Colonic mucosa (tissue), 4 donors: ENCODE measurements around the gene KRTAP12-2. TPM values are rescaled to one million over a fixed set of nuclear protein-coding genes. Genes with fewer than 3 reads are reported as not detected.

Experiments used
- DNase-seq: peaks from one replicate; pipeline ENCODE4 v3.0.0-alpha.2; 2020
- H3K27ac ChIP-seq: fragments of 200-600 bp; one replicate; pipeline ENCODE4 v1.8.0; 2021
- H3K27me3 ChIP-seq: fragments of 200-600 bp; one replicate; pipeline ENCODE4 v1.8.0; 2021
- H3K36me3 ChIP-seq: fragments of 200-600 bp; one replicate; pipeline ENCODE4 v1.8.0; 2021
- H3K4me1 ChIP-seq: fragments of 200-600 bp; one replicate; pipeline ENCODE4 v1.8.0; 2021; ENCODE audit warnings: mild to moderate bottlenecking
- H3K4me3 ChIP-seq: fragments of 200-600 bp; one replicate; pipeline ENCODE4 v1.8.0; 2021
- H3K9ac ChIP-seq, 2 donors: one replicate each; pipeline ENCODE4 v1.7.0; 2013; ENCODE audit warnings: control low read depth in 2 of 2, low read depth in 2 of 2, low read length in 2 of 2
- H3K9me3 ChIP-seq: fragments of 200-600 bp; one replicate; pipeline ENCODE4 v1.8.0; 2021
- intact Hi-C: fragments of 100-400 bp; cut with DNase I; formaldehyde crosslinking; loops from one replicate; pipeline ENCODE4 v1.14.1; 2022
- total RNA-seq, 2 donors: library from RNA; stranded (reverse); fragmentation: NEBNext Ultra II Directional in 1 of 2; extraction: Animal tissue kit (Norgen Biotek cat#: 25700) in 1 of 2; gene quantifications; one replicate each; pipeline ENCODE4 v1.2.1, GENCODE V29; 2021
- TF ChIP-seq, protein P1 (sequence below): fragments of 200-600 bp; IDR thresholded peaks from one replicate; pipeline ENCODE4 v1.8.0; 2022; ENCODE audit warnings: antibody characterized with exemption, mild to moderate bottlenecking
- donor health status: healthy.
- donor health status: DM: no; HTN: no; CAD: no.
- donor health status: DM: no; HTN: no; CAD: no.

Gene KRTAP12-2
- total RNA-seq, 2 donors from 2014 or later, result not detected

DNA sequence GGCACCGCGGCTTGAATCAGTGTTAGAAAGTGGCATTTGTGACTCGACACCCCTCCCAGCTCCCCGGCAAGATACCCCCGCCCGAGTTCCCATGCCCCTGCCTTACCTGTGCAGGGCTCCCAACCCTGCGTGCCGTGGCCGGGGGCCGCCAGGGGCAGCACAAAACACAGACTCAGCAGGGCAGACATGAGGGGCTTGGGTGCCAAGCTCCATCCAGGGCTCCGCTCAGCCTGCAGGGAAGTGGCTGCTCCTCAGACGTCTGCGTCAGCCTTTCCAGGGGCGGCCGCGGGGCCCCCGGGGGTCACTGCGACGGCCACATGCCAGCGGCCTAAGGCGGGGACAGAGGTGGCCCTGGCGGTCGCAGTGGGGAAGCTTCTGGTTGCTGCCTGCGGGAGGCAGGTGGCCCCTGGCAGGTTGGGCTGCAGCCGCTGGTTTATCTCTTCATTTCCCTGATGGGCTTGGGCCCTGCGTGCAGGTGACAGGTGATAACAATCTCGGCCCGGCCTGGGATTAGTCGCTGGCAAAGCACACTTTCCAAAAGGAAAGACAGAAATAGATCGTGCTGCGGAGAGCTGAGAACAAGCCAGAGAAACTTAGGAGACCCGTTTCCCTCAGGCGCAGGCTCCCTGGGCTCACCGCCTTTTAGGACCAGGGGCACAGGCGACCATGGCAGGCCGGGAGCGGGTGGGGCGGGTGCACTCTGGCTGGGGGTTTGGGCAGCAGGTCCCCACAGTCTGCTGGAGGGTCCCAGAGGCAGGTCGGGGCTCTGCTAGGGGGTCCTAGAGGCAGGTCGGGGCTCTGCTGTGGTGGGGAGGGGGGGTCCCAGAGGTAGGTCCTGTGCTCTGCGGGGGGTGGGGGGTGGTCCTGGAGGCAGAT lies 44.8 kb upstream of the KRTAP12-2 start, which contains the start of gene TSPEAR:
TSPEAR (minus strand) TSS at position 246 of the 876 bp plus-strand sequence; CDS start at position 188, 58 bp downstream.
- H3K4me1 ChIP-seq, result no peaks in the 10 kb centered on the region
- peaks cover 63% of the 10 kb centered on the region for H3K27me3 ChIP-seq
- TF ChIP-seq, protein P1, sequence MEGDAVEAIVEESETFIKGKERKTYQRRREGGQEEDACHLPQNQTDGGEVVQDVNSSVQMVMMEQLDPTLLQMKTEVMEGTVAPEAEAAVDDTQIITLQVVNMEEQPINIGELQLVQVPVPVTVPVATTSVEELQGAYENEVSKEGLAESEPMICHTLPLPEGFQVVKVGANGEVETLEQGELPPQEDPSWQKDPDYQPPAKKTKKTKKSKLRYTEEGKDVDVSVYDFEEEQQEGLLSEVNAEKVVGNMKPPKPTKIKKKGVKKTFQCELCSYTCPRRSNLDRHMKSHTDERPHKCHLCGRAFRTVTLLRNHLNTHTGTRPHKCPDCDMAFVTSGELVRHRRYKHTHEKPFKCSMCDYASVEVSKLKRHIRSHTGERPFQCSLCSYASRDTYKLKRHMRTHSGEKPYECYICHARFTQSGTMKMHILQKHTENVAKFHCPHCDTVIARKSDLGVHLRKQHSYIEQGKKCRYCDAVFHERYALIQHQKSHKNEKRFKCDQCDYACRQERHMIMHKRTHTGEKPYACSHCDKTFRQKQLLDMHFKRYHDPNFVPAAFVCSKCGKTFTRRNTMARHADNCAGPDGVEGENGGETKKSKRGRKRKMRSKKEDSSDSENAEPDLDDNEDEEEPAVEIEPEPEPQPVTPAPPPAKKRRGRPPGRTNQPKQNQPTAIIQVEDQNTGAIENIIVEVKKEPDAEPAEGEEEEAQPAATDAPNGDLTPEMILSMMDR, result no peak
- H3K27ac ChIP-seq, result no peak within 1 kb of the TSS
- H3K9ac ChIP-seq, result no peak within 1 kb of the TSS
- H3K36me3 ChIP-seq, result no peaks in the 10 kb centered on the region
- DNase-seq, result no peak
- intact Hi-C loops, result no loop called here
- H3K4me3 ChIP-seq, result no peak within 1 kb of the TSS
- no peaks in the 10 kb centered on the region for H3K9me3 ChIP-seq

DNA sequence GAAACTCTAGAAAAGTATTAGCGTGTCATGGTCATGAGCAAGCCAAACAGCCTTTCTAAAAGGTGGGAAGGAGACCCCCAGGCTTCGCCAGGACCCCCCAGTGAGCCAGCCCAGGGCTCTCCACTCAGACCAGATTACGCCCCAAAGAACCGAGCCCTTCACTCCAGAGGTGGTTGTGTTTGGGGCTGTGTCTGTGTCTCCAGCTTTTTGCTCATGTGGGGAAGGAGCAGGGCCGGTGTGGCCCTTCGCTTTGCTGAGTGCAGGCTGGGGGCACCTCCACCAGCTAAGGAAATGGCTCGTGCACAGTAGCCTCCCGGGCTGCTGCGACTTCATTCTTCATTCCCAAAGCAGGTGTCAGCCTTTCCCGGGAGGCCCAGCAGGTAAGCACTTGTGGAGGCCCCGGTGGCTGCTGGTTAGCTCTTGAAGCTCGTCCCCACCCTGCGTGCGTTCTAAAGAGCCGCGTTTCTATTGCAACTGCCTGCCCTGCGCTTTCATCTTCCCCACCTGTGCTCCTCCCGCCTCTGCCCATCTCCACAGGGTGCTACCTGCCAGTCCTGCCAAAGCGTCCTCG lies 44.1 kb upstream of the KRTAP12-2 start:
- TF ChIP-seq, protein P1, result no peak
- no peak overlapping the region for H3K4me3 ChIP-seq
- intact Hi-C loops, result no loop called here
- no peaks in the 10 kb centered on the region for H3K9me3 ChIP-seq
- peaks cover 70% of the 10 kb centered on the region for H3K27me3 ChIP-seq
- no peak overlapping the region for H3K27ac ChIP-seq
- DNase-seq, result no peak
- no peaks in the 10 kb centered on the region for H3K36me3 ChIP-seq
- no peak overlapping the region for H3K9ac ChIP-seq
- no peaks in the 10 kb centered on the region for H3K4me1 ChIP-seq

DNA sequence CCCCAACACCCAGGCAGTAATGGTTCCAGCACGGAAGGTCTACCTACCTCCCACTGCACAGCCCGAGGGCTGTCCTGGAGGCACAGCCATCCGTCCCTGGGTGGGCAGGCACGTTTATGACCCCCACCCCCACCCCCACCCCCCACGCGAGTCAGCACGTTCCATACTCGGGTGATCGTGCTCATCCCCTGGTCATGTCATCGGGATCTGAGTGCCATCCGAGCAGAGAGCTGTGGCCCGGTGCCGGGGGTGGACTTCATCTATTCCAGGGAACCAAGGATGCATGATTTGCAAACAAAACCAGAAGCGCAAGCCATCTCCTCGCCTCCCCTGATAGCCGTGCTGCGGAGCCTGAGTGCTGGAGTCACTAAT lies 43.6 kb upstream of the KRTAP12-2 start:
- Histone ChIP-seq H3K27ac (no peak overlapping the region), H3K9ac (no peak overlapping the region), H3K27me3 (peaks cover 70% of the 10 kb centered on the region), H3K9me3 (no peaks in the 10 kb centered on the region), H3K4me3 (no peak overlapping the region), H3K36me3 (no peaks in the 10 kb centered on the region), H3K4me1 (no peaks in the 10 kb centered on the region)
- no peak for DNase-seq
- TF ChIP-seq, protein P1, result no peak
- intact Hi-C loops, result no loop called here

DNA sequence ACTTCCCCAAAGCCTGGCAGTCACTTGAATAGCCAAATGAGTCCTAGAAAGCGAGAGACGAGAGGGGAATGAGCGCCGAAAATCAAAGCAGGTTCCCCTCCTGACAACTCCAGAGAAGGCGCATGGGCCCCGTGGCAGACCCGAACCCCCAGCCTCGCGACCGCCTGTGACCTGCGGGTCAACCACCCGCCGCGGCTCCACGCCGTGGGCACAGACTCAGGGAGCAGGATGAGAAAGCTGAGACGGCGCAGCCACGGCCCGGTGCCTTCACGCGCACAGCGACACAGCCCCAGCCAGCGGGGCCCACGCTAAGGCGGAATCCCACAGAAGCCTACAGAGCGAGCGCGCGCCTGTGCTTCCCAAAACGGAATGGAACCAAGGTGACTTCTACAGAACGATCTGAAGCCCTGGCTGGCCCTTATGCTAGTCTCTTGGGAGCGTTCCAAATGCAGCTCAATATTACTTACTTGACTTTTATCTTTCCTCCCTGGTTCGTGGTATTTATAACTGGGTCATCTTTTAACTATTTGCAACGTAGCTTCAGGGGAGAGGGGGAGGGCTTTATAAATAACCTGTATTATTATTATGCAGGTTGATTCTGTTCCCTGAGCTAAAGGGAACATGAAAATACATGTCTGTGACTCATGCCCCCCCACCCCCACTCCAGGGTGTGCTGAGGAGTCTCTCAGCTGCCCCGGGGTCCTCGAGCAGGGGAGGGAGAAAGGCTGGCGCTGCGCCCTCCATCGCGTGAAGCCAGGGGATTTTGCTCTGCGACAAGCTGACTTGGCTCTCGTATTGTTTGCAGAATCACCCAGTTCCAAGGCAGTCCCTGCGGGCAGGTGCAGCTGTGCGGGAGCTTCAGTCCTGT lies 42.9 kb upstream of the KRTAP12-2 start:
- no peaks in the 10 kb centered on the region for H3K9me3 ChIP-seq
- no peak overlapping the region for H3K4me3 ChIP-seq
- TF ChIP-seq, protein P1, result no peak
- intact Hi-C loops, result no loop called here
- no peaks in the 10 kb centered on the region for H3K36me3 ChIP-seq
- H3K27me3 ChIP-seq, result peaks cover 70% of the 10 kb centered on the region
- no peak overlapping the region for H3K9ac ChIP-seq
- no peaks in the 10 kb centered on the region for H3K4me1 ChIP-seq
- no peak overlapping the region for H3K27ac ChIP-seq
- peak; percentile 12 for DNase-seq

DNA sequence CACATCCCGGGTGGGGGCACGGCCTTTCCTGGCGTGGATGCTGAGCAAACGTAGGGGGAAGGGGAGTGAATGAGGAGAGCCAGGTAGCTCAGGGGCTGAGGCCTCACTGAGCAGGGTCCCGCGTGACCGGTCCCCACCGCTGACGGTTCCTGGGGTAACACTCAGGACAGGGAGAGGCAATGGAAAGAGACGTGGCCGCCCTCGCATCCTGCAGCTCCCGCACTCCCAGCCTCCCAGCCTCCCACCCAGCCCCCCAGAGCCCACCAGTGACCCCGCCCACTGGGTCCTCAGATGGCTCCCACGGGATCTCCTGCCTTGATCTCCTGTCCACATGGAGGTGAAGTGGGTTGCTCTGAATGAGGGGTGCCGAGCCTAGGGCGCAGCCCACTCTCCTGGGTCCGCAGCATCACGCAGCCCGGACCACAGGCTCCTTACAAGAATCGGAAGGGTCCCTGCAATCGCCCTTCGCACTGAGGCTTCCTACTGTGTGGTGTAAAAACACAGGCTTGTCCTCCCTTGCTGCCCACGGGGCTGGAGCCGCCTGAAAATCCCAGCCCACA lies 42.2 kb upstream of the KRTAP12-2 start:
- Histone ChIP-seq H3K36me3 (no peaks in the 10 kb centered on the region), H3K4me3 (no peak overlapping the region), H3K9me3 (no peaks in the 10 kb centered on the region), H3K27me3 (peaks cover 70% of the 10 kb centered on the region), H3K4me1 (no peaks in the 10 kb centered on the region), H3K27ac (no peak overlapping the region), H3K9ac (no peak overlapping the region)
- DNase-seq, result no peak
- intact Hi-C loops, result no loop called here
- TF ChIP-seq, protein P1, result no peak
